GM21381 (cell line): ENCODE results near the gene POLD3.

ENCODE experiments used
- ATAC-seq: cut with Tn5 transposase; IDR thresholded peaks from one replicate; pipeline ENCODE4 v1.9.1; 2021; ENCODE audit warnings: mild to moderate bottlenecking, moderate library complexity; ENCODE audit not compliant: unreplicated experiment

Gene POLD3

GRCh38 chr11:74672332-74672955 lies 80.1 kb downstream of the POLD3 start:
- no peak for ATAC-seq

- no peak for ATAC-seq
These were observed 80.7 kb downstream of the POLD3 start for GRCh38 chr11:74672956-74673692.

DNA sequence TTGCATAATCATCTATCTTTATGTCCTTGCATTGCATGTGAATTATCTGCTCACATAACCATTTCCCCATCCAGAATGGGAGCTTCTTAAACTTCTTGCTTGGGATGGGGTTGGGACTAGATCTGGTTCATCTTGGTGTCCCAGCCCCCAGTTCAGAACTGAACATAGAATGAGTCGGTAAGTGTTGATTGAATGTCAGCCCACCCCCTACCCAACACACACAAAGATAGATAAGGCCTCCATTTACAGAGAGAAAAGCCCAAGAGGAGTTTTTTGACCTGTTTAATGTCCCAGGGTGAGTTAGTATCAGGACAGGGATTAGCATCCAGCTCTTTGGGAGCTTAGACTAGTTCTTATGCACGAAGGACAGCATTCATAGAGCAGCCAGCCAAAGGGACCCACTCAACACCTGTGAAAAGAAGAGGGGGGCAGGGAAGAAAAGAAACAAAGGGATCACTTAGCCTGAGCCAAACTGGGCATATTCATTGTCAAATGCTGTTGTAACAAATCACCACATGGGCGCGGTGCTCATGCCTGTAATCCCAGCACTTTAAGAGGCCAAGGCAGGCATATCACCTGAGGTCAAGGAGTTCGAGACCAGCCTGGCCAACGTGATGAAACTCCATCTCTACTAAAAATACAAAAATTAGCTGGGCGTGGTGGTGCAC lies 81.4 kb downstream of the POLD3 start:
- no peak for ATAC-seq

DNA sequence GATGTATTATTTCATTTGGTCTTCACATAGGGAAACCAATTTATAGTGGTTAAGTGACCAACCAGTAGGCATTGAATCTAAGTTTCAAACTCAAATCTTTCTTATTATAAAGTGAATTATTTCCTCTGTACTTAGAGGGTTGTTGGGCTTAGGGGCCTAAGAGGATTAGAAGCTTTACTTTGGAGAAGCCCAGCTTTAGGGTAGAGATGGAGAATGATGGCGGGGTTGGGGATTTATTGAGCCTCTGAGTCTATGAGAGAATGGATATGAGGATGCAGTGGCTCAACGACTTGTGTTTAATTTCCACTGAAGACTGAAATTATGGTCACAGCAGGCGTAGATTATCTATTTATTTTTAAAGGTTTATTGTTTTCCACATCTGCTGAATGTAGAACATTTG lies 83.4 kb downstream of the POLD3 start:
- ATAC-seq = no peak

- no peak for ATAC-seq
These were observed 84.2 kb downstream of the POLD3 start for GRCh38 chr11:74676596-74676995.

DNA sequence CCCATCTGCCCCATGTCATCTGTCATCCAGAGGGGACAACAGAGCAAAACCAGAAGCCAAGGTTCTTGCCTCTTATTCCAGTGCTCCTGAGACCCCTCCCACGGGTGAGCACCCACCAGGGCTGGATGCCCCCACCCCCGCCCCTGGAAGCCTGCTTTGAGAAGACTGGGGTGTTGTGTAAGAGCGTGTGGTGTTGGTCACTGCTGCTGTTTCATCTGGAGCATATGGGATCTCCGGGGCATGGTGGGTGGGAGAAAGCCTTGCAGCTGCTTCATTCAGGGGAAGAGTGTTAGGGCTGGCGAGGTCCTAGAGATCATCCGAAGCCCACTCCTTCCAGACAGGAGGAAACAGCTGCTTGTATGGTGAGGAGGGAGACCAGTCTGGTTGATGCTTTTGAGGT lies 84.7 kb downstream of the POLD3 start:
- ATAC-seq = no peak

DNA sequence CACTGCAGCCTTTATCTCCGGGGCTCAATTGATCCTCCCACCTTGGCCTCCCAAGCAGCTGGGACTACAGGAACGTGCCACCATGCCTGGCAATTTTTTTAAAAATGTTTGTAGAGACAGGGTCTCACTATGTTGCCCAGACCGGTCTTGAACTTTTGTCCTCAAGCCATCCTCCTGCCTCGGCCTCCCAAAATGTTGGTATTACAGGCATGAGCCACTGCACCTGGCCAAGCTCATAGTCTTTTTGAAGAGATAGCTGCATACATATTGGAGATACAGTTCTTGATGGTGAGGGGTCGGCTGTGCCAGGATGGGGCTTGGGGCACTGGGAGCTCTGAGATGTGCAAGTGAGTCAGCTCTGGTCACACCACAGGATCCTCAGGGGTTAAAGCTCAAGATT lies 85.7 kb downstream of the POLD3 start:
- ATAC-seq = no peak

GRCh38 chr11:74678591-74679512 lies 86.5 kb downstream of the POLD3 start:
- ATAC-seq = no peak

DNA sequence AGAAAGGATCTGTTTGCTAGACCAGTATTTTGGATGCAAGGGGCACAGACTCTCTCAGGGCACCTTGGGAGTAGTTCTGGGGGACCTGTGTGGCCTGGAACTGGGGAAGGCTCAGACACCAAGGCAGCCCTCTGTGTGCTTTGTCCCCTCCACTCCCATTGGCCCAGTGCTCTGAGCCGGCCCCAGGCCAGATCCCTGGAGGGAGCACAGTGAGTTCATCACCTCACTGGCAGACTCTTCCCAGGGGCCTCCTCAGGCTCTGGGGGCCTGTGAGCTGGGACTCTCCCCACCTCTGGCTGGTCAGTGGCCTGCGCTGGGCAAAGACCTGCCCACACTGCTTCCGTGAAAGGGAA lies 87.1 kb downstream of the POLD3 start:
- no peak for ATAC-seq

DNA sequence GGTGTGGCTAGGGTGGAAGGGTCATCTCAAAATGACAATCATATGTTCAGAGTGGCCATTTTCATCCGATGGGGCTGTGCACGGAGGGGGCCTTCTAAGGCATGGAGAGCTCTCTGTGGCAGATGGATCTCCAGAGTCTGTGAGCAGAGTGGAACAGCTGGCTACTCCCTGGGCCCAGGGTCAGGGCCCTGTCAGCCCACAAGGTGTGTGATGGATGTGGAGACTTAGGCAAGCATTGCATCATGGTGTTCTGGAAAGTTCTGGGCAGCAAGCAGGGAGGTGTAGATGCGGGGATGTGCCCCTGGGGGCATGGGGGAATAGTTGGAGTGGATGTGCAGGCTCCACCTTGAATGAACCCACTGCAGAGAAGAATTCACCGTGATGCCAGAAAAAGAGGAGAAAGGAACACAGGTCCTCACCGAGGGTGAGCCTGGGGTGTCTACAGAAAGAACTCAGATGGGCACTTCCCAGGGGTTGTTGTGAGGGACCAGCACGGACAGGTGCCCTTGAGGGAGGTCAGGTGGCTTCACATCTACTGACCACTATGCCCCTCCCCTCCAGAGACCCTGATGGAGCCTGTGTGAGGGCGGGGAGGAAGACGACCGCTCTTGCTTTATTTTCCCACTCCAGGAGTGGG lies 87.8 kb downstream of the POLD3 start:
- no peak for ATAC-seq

DNA sequence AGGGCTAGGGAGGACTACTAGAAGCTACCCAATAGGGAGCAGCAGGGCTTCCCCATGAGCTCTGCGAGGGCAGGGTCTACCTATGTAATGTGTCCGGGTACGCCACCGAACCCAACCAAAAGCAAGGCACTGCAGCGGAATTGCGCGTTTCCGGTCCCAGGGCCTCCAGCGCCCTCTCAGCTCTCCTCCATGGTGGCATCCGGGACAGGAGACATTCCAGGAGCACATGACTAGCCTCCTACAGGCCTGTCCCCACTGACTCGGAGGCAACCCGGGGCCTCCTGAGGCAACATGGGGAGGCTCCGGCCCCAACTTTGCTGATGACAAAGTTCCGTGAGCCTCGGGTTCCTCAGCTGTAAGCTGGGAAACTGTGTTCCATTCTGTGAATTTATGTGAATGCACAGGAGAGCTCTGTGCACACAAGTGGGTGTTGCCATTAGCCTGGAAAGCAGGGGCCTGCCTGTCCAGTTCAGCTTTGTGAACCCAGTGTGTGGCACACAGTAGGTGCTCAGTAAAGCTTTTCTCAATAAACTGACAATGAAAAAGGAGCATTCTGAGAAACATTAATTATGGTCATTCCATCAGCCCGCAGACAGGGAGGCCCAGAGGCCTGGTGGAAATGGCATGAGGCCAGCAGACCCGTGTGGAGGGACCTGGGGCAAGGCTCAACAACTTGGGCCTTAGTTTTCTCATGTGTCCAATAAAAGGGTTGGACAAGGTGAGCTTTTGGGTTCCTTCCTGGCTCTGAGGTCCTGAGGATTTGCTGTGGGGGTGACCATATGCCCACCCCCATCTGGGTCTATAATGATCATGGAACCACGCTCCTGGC lies 88.5 kb downstream of the POLD3 start:
- ATAC-seq = no peak

GRCh38 chr11:74681686-74682651 lies 89.6 kb downstream of the POLD3 start:
- ATAC-seq = no peak

DNA sequence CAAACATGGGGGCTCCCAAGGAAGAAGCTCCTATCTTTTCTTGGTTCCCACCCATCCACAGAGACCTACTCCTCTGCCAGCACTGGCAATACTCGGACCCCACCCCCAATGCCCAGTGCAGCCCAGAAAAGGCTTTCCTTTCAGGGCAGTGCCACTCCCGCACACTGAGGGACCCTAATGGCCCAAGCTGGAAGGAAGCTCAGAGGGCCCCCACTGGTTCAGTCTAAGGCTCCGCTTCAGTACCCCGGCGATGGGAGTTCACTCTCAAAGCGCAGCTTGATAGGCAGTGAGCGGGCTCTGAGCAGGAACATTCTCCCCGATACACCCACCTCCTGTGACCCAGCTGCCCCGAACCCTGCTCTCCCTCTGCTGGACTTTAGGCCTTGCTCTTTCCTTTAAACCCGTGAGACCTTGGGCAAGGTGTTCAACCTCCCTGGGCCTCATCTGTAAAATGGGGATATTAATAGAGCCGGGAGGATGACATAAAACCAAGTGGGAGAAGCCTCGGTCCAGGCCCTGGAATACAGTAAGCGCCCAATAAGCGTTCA lies 90.4 kb downstream of the POLD3 start:
- ATAC-seq = no peak

DNA sequence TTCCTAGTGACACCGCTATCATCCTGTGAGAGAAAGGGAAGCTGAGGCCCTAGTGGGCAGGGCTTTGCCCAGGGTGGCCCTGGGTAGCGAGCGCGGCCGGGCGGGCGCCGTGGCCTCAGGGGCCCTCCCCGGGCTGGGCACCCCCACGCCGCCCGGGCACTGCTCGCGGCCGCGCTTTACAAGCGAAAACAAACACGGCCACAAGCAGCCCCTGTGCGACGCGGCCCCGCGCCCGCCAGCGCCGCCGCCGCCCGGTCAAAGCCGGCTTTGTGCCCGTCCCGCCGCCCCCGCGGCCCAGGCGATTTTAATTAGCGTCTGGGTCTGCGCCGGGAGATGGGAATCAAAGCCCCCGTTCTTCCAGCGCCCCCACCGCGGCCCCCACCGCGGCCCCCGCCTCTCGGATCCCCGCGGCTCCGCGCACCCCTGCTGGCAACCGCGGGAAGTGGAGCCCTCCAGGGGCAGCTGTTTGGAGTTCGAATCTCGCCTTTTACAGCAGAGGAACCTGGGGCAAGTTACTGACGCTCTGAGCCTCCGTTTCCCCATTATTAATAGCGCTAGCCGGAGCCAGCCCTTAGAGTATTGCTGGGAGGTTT lies 91.0 kb downstream of the POLD3 start:
- ATAC-seq = no peak

DNA sequence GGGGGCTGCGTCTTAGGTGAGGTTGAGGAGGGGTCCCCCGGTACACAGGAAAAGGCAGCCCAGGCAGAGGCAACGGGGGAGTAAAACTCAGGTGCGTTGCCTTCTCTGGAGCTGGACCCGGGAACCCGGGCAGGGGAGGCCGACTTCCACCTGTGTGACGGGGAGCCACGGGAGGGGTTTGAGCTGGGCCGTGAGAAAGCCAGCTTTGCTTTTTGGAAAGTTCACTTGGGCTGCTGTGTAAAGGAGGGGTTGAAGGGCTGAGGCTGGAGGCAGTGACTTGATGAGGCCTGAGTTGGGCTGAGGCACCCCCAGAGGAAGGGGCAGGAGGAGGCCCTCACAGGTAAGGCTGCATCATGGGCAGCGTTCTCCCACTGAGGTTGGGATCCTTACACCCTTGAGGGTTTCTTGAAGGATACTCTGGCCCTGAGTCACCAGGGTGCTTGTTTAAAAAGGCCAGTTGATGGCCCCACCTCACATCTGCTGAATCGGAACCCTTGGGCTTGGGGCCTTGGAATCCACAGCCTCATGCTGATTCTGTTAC lies 91.6 kb downstream of the POLD3 start:
- no peak for ATAC-seq

DNA sequence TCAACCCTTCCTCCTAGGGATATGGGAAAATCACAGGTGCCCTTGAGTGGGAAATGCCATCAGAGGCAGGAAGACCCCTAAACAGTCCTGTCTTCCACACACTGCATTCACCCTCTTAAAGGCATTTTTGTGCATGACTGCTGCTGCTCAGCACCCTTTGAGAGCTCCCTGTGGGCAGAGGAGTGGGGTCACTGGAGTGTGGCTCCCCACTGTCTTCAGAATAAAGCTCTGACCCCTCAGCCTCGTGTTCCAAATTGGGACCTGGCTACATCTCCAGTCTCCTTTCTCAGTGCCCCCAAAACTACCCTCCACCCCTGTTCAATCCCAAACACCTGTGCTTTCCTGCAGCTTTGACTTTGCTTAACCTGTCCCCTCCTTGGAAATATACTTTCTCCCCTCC lies 92.3 kb downstream of the POLD3 start:
- ATAC-seq = no peak

GRCh38 chr11:74685338-74685737 lies 93.0 kb downstream of the POLD3 start:
- no peak for ATAC-seq

GRCh38 chr11:74685905-74686304 lies 93.5 kb downstream of the POLD3 start:
- ATAC-seq = no peak
